Keratinocyte (primary cell): ENCODE data around the gene NIBAN1. TPM values are rescaled to one million over a fixed set of nuclear protein-coding genes. Genes with fewer than 3 reads are reported as not detected.
"Not testable (repeated sequence)": the region's sequence is repeated elsewhere in the genome, so short reads cannot be mapped to it uniquely, and the experiment has no call there.

Source experiments
- DNase-seq: peaks from one replicate; pipeline ENCODE4 v3.0.0-alpha.2; 2011; ENCODE audit warnings: low read depth, missing footprints, low spot score
- FAIRE-seq: peaks from 2 replicates; lab custom pipeline; 2011; peaks lifted over from hg19 to GRCh38; lab: Jason Lieb, UNC
- H2AFZ ChIP-seq: 2 replicates; pipeline ENCODE4 v1.6.0; 2012; ENCODE audit warnings: low read length, control low read depth, inconsistent platforms; ENCODE audit not compliant: control insufficient read depth
- H3K27ac ChIP-seq: 2 replicates; pipeline ENCODE4 v1.5.1; 2011; ENCODE audit warnings: low read length; ENCODE audit not compliant: control insufficient read depth, insufficient read depth
- H3K27me3 ChIP-seq: 3 replicates; pipeline ENCODE4 v1.6.0; 2011; ENCODE audit warnings: low read length; ENCODE audit not compliant: control insufficient read depth, insufficient read depth; ENCODE audit errors: extremely low read depth
- H3K36me3 ChIP-seq, 2 experiments: 2 replicates in 1 of 2; 3 replicates in 1 of 2; pipeline ENCODE4 v1.5.1; 2011; ENCODE audit warnings: low read length in 2 of 2, mild to moderate bottlenecking in 1 of 2; ENCODE audit not compliant: control insufficient read depth in 2 of 2, insufficient read depth in 2 of 2; ENCODE audit errors: extremely low read depth in 1 of 2
- H3K4me1 ChIP-seq: 3 replicates; pipeline ENCODE4 v1.5.1; 2011; ENCODE audit warnings: low read length; ENCODE audit not compliant: control insufficient read depth, insufficient read depth; ENCODE audit errors: extremely low read depth
- H3K4me2 ChIP-seq: 3 replicates; pipeline ENCODE4 v1.6.0; 2011; ENCODE audit warnings: low read depth, low read length; ENCODE audit not compliant: control insufficient read depth, insufficient read depth; ENCODE audit errors: extremely low read depth
- H3K4me3 ChIP-seq, 3 experiments: fragments of 200-600 bp in 1 of 3; sonication (generic) in 1 of 3; 2 replicates in 2 of 3; 3 replicates in 1 of 3; pipeline ENCODE4 v1.5.1; 2011 to 2016; ENCODE audit warnings: low read length in 3 of 3, mild to moderate bottlenecking in 3 of 3, control low read depth in 2 of 3, inconsistent platforms in 1 of 3, low read depth in 1 of 3, mixed read lengths in 1 of 3, mixed run types in 1 of 3, moderate library complexity in 1 of 3; ENCODE audit not compliant: control insufficient read depth in 2 of 3, insufficient read depth in 2 of 3; ENCODE audit errors: extremely low read depth in 1 of 3
- H3K79me2 ChIP-seq: 2 replicates; pipeline ENCODE4 v1.6.0; 2012; ENCODE audit warnings: low read length; ENCODE audit not compliant: control insufficient read depth, insufficient read depth
- H3K9ac ChIP-seq: 3 replicates; pipeline ENCODE4 v1.6.0; 2011; ENCODE audit warnings: low read length; ENCODE audit not compliant: control insufficient read depth, insufficient read depth; ENCODE audit errors: extremely low read depth
- H3K9me1 ChIP-seq: 3 replicates; pipeline ENCODE4 v1.6.0; 2011; ENCODE audit warnings: low read length; ENCODE audit not compliant: control insufficient read depth, insufficient read depth; ENCODE audit errors: extremely low read depth
- H3K9me3 ChIP-seq: 2 replicates; pipeline ENCODE4 v1.5.1; 2012; ENCODE audit warnings: low read depth, low read length; ENCODE audit not compliant: control insufficient read depth
- H4K20me1 ChIP-seq: 3 replicates; pipeline ENCODE4 v1.6.0; 2011; ENCODE audit warnings: low read length; ENCODE audit not compliant: control insufficient read depth, insufficient read depth; ENCODE audit errors: extremely low read depth
- CTCF ChIP-seq, 3 experiments: IDR thresholded peaks in 1 of 3; conservative IDR thresholded peaks in 1 of 3; optimal IDR thresholded peaks in 1 of 3; 2 replicates in 2 of 3; 3 replicates in 1 of 3; pipeline versions ENCODE3 to v1.5.1; 2011; ENCODE audit warnings: low read length in 3 of 3, mild to moderate bottlenecking in 3 of 3, moderate library complexity in 2 of 3, control low read depth in 1 of 3, inconsistent platforms in 1 of 3; ENCODE audit not compliant: insufficient read depth in 2 of 3; ENCODE audit errors: extremely low read depth in 1 of 3
- EZH2 ChIP-seq: IDR thresholded peaks from one replicate; pipeline ENCODE4 v1.6.1; 2012; ENCODE audit warnings: inconsistent platforms, mild to moderate bottlenecking, low read length, moderate library complexity
- dilution Hi-C: fragments of 300-500 bp; cut with MboI; formaldehyde crosslinking; loops from one replicate; pipeline ENCODE4 v1.7.0; 2020; ENCODE audit warnings: low sequenced_read_pairs; ENCODE audit not compliant: extremely low pct_ligation_motif_present
- polyA plus RNA-seq, 5 experiments: library from polyadenylated mRNA; depleted of rRNA in 3 of 5; stranded (reverse) in 3 of 5; stranded (forward) in 1 of 5; unstranded in 1 of 5; fragments of >200 nt; gene quantifications; 1 replicate in 1 of 5; 2 replicates in 3 of 5; 3 replicates in 1 of 5; pipeline versions ENCODE4 v1.2.1 to v1.2.3, GENCODE V29; 2011 to 2012; ENCODE audit warnings: missing spikeins in 2 of 5, low read depth in 1 of 5, low replicate concordance in 1 of 5

Gene NIBAN1
- polyA plus RNA-seq, 1 donor (not counting 4 experiments of a cell fraction or from before 2014, with no cell fraction given): 10.6 TPM

- H3K27me3 ChIP-seq: no peaks in the 10 kb centered on the region
- H3K9me1 ChIP-seq: peaks cover 3% of the 10 kb centered on the region
- dilution Hi-C loops: no loop called here
- no peak overlapping the region for H2AFZ ChIP-seq
- no peak overlapping the region for H3K9ac ChIP-seq
- H3K79me2 ChIP-seq: no peaks in the 10 kb centered on the region
- H3K4me1 ChIP-seq: peaks cover 19% of the 10 kb centered on the region
- no peak for TF ChIP-seq EZH2
- TF ChIP-seq CTCF (optimal IDR thresholded peaks at IDR 0.05 in 1 of 3, IDR thresholded peaks at IDR 0.05 in 1 of 3, conservative IDR thresholded peaks at IDR 0.05 in 1 of 3; ENCODE audit: extremely low read depth in 1 of 3, insufficient read depth in 2 of 3, low read length in 3 of 3): no peak
- no peak overlapping the region for H3K4me2 ChIP-seq
- no peaks in the 10 kb centered on the region for H4K20me1 ChIP-seq
- H3K27ac ChIP-seq: no peak overlapping the region
- no peaks in the 10 kb centered on the region for H3K36me3 ChIP-seq
- H3K9me3 ChIP-seq: no peaks in the 10 kb centered on the region
- H3K4me3 ChIP-seq: no peak overlapping the region
- FAIRE-seq: no peak
- DNase-seq: no peak
Measured at GRCh38 chr1:184958554-184959353, 15.6 kb downstream of the NIBAN1 start.

GRCh38 chr1:184957901-184958300 lies 16.4 kb downstream of the NIBAN1 start:
- H4K20me1 ChIP-seq, H2AFZ ChIP-seq, dilution Hi-C loops, H3K9ac ChIP-seq, H3K4me3 ChIP-seq, H3K9me3 ChIP-seq, H3K79me2 ChIP-seq, H3K9me1 ChIP-seq, H3K4me2 ChIP-seq, FAIRE-seq, H3K27ac ChIP-seq, H3K27me3 ChIP-seq, DNase-seq, H3K36me3 ChIP-seq: not testable (repeated sequence)
- H3K4me1 ChIP-seq: peaks cover 27% of the 10 kb centered on the region
